ENCODE data around the gene CDK19.
"Not testable (repeated sequence)": the region's sequence is repeated elsewhere in the genome, so short reads cannot be mapped to it uniquely, and the experiment has no call there.

CDK19 gene

GRCh38 chr6:110813338-110814101 is 1.7 kb downstream of the CDK19 start:
- DNase-seq (ENCODE audit: low read depth, low spot score), result no peak

GRCh38 chr6:110812719-110813118 is 2.5 kb downstream of the CDK19 start:
- DNase-seq (ENCODE audit: low read depth, low spot score), result no peak

- no peak for DNase-seq (ENCODE audit: low read depth, low spot score)
Measured at GRCh38 chr6:110810896-110811586, 4.2 kb downstream of the CDK19 start.

DNA sequence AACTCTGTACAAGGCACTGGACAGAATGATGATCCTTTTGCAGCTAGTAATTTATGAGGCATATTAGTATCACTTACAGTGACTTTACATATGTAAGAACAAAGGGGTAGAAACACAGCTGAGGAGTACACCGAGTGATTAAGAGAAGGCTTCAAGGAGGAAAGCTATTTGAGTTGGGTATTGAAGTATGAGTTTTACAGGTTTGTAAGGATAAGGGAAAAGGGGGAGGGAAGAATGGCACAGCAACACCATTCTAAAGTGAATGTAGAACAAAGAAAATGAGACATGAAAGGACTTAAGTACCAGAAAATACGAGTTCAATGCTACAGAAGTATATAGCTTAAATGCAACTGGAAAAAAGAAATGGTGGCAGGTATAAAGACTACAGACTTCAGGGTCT is 5.5 kb downstream of the CDK19 start:
- DNase-seq (ENCODE audit: low read depth, low spot score), result no peak

- not testable (repeated sequence) for DNase-seq (ENCODE audit: low read depth, low spot score)
Measured at GRCh38 chr6:110802175-110802574, 13.1 kb downstream of the CDK19 start.

GRCh38 chr6:110800839-110801196 is 14.5 kb downstream of the CDK19 start:
- DNase-seq (ENCODE audit: low read depth, low spot score), result no peak

DNA sequence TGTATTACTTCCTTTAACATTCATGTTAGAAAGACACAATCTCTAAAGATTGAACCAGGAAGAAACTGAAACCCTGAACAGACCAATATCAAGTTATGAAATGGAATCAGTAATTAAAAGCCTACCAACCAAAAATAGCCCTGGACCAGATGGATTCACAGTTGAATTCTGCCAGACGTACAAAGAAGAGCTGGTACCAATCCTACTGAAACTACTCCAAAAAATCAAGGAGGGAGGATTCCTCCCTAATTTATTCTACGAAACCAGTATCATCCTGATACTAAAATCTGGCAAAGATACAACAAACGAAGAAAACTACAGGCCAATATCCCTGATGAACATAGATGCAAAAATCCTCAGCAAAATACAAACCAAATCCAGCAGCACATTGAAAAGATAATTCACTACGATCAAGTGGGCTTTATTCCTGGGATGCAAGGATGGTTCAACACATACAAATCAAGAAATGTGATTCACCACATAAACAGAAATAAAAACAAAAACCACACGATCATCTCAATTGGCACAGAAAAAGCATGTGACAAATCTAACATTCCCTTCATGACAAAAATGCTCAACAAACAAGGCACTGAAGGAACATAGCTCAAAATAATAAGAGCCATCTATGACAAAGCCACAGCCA is 15.0 kb downstream of the CDK19 start:
- DNase-seq (ENCODE audit: low read depth, low spot score), result no peak

- no peak for DNase-seq (ENCODE audit: low read depth, low spot score)
Measured at GRCh38 chr6:110799655-110800054, 15.6 kb downstream of the CDK19 start.

- DNase-seq (ENCODE audit: low read depth, low spot score), result no peak
Measured at GRCh38 chr6:110799189-110799588, 16.1 kb downstream of the CDK19 start.

GRCh38 chr6:110795271-110795670 is 20.0 kb downstream of the CDK19 start:
- no peak for DNase-seq (ENCODE audit: low read depth, low spot score)

DNA sequence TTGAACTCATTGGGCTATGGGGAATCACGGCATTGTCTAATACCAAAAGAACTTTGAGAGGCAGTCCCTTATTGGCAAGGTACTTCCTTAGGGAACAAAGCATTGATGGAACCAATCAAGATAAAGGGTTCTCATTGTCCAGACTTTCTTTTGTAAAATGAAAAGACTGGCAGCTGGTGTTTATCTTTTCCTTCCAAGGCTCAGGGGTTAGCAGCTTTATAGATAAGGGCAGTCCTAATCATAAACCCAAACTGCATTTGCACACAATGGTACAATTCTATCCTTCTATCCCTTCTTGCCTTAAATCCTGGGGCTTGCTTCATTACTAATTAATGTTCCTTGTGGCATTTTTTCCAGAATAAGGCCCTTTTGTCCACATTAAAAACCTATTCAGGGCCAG is 28.6 kb downstream of the CDK19 start:
- DNase-seq (ENCODE audit: low read depth, low spot score), result no peak

GRCh38 chr6:110786271-110786670 is 29.0 kb downstream of the CDK19 start:
- DNase-seq (ENCODE audit: low read depth, low spot score), result no peak

DNA sequence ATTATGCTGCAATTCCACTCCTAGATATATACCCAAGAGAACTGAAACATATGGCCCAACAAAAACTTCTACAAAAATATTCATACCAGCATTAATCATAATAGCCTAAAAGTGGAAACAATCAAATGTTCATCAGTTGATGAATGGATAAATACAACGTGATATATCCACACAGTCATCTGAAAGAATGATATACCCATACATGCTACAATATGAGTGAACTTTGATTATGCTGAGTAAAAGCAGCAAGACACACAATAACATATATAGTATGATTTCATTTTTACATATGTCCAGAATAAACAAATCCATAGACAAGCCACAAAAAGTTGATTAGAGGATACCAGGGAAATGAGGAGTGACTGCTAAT is 30.7 kb downstream of the CDK19 start:
- DNase-seq (ENCODE audit: low read depth, low spot score), result no peak

- no peak for DNase-seq (ENCODE audit: low read depth, low spot score)
Measured at GRCh38 chr6:110781522-110782214, 33.6 kb downstream of the CDK19 start.

- DNase-seq (ENCODE audit: low read depth, low spot score), result no peak
Measured at GRCh38 chr6:110778333-110778732, 36.9 kb downstream of the CDK19 start.

DNA sequence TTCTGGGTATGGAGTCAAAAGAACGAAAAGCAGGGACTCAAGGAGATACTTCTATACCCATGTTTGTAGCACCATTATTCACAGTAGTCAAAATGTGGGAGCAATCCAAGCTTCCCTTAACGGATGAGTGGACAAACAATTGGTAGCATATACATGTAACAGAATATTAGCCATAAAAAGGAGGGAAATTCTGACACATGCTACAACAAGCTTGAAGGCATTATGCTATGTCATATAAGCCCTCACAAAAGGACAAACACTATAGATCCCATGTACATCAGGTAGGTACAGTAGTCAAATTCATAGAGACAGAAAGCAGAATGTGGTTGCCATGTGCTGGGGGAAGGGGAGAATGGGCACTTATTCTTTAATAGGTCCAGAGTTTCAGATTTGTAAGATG is 37.6 kb downstream of the CDK19 start:
- no peak for DNase-seq (ENCODE audit: low read depth, low spot score)

DNA sequence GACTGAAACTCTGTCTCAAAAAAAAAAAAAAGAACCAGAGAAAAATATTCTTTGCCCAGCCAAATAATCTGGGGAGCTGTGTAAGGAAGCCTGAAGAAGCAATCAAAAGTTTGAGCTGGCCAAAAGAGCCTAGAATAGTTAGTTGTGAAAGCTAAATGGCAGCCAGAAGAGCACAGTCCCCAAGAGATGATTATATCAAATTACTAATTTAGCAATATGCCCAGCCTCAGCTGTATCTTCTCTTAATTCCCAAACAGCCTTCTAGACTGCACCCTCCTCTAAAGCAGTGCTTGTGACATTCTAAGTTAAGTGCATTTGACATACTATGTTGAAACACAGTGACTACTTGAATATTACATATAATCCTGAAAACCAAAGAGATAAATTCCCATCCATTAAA is 38.9 kb downstream of the CDK19 start:
- DNase-seq (ENCODE audit: low read depth, low spot score), result no peak

DNA sequence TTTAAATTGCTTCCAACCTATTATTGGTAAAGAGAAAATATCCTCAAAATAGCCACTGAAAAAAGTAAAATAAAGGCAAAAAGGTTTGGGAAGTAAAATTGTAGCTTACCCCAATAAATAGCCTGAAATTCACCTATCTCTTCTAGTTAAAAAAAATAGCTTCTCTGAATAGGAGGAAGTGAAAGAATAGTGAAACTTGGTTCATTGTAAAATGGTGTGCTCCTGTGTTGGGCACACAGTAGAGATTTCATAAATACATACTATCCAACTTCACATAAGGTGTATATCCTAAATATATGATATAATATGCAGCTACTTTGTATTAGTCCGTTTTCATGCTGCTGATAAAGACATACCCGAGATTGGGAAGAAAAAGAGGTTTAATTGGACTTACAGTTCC is 45.3 kb downstream of the CDK19 start:
- DNase-seq (ENCODE audit: low read depth, low spot score), result no peak

GRCh38 chr6:110768057-110768456 is 47.2 kb downstream of the CDK19 start:
- DNase-seq (ENCODE audit: low read depth, low spot score), result no peak

DNA sequence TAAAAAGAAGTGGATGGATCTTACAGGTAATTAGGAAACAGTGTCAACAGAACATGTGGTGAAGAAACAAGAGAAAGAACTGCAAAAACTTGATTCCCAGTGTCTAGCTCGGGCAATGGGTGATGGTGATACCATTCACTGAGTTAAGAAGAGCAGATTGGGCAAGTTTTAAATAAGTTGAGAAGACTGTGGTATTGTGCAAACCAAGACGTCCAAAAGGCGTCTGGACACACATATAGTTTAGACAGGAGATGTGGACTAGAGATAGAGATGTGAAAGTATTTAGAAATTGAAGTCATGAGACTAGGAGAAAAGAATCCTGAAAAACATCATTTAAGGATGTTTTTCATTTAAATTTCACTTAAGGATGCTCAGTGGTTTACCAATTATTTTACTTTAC is 53.9 kb downstream of the CDK19 start:
- no peak for DNase-seq (ENCODE audit: low read depth, low spot score)

- DNase-seq (ENCODE audit: low read depth, low spot score), result no peak
Measured at GRCh38 chr6:110760589-110760988, 54.7 kb downstream of the CDK19 start.

DNA sequence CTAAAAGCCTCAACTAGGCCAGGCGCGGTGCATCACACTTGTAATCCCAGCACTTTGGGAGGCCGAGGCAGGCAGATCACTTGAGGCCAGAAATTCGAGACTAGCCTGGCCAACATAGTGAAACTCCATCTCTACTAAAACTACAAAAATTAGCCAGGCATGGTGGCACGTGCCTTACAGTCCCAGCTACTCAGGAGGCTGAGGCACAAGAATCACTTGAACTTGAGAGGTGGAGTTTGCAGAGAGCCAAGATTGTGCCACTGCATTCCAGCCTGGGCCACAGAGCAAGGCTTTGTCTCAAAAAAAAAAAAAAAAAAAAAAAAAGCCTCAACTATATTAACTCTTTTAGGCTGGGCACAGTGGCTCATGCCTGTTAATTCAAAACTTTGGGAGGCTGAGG is 55.2 kb downstream of the CDK19 start:
- DNase-seq (ENCODE audit: low read depth, low spot score), result not testable (repeated sequence)

Data from ELF-1 (cell line).